ENCODE measurements around the gene GABRR3. TPM values are rescaled to one million over a fixed set of nuclear protein-coding genes. Genes with fewer than 3 reads are reported as not detected.

The GABRR3 gene
- total and polyA plus RNA-seq, 2 donors (not counting 1 experiment from before 2014, with no cell fraction given) = not detected

GRCh38 chr3:97993526-97993925, 41.6 kb downstream of the GABRR3 start:
- Histone ChIP-seq H2AFZ (ENCODE audit: low read length) (no peak overlapping the region), H3K9me3 (ENCODE audit: control insufficient read depth, insufficient read depth, low read depth, low read length) (no peaks in the 10 kb centered on the region), H3K4me1 (ENCODE audit: control insufficient read depth, extremely low read depth, insufficient read depth, low read length) (no peaks in the 10 kb centered on the region), H3K27me3 (ENCODE audit: control insufficient read depth, insufficient read depth, low read length) (peaks cover 3% of the 10 kb centered on the region), H3K4me3 (replicated peaks in 1 of 4; ENCODE audit: control extremely low read depth in 1 of 4, insufficient read depth in 1 of 4, low read depth in 3 of 4, low read length in 4 of 4) (no peak overlapping the region), H3K4me2 (ENCODE audit: extremely low read depth, insufficient read depth, low read length) (no peak overlapping the region), H4K20me1 (ENCODE audit: control insufficient read depth, extremely low read depth, insufficient read depth, low read length) (no peaks in the 10 kb centered on the region), H3K27ac (ENCODE audit: insufficient read depth, low read length) (no peak overlapping the region), H3K36me3 (ENCODE audit: control insufficient read depth, insufficient read depth, low read length) (no peaks in the 10 kb centered on the region), H3K79me2 (ENCODE audit: control insufficient read depth, insufficient read depth, low read length) (no peaks in the 10 kb centered on the region), H3K9ac (ENCODE audit: insufficient read depth, low read length) (no peak overlapping the region)
- TF ChIP-seq CTCF (conservative IDR thresholded peaks at IDR 0.05 in 1 of 2, IDR thresholded peaks at IDR 0.05 in 1 of 2; ENCODE audit: low read depth in 1 of 2, low read length in 2 of 2) = no peak
- no peak for DNase-seq (ENCODE audit: low read depth in 2 of 2)

DNA sequence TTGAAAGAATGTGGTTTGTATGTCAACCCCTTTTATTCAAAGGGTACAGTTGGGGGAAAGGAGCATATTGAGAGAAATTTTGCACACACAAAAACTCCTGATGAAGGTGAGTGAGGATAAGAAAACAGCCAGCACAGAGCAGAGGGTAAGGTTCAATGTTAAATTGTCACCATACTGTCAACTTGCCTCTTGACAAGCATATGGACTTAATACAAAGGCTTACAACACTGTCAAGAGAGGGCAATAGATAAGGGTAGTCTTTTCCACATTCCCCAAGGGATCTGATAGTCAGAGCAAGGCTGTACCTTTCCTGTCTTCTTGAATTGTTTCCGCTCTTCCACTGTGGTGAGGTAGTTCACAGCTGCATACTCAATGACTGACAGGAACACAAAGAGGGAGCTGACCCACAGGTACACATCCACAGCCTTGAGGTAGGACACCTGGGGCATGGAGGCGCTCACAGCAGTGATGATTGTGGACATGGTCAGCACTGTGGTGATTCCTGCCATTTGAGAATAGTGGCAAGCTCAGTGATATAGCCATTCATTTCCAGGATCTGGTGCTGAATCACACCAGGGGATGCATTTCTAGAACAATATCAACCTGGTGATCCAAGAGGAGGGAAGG, 42.5 kb downstream of the GABRR3 start:
- Histone ChIP-seq H3K9me3 (ENCODE audit: control insufficient read depth, insufficient read depth, low read depth, low read length) (no peaks in the 10 kb centered on the region), H3K36me3 (ENCODE audit: control insufficient read depth, insufficient read depth, low read length) (no peaks in the 10 kb centered on the region), H3K4me3 (replicated peaks in 1 of 4; ENCODE audit: control extremely low read depth in 1 of 4, insufficient read depth in 1 of 4, low read depth in 3 of 4, low read length in 4 of 4) (no peak overlapping the region), H2AFZ (ENCODE audit: low read length) (no peak overlapping the region), H3K4me2 (ENCODE audit: extremely low read depth, insufficient read depth, low read length) (no peak overlapping the region), H3K27ac (ENCODE audit: insufficient read depth, low read length) (no peak overlapping the region), H3K79me2 (ENCODE audit: control insufficient read depth, insufficient read depth, low read length) (no peaks in the 10 kb centered on the region), H4K20me1 (ENCODE audit: control insufficient read depth, extremely low read depth, insufficient read depth, low read length) (no peaks in the 10 kb centered on the region), H3K9ac (ENCODE audit: insufficient read depth, low read length) (no peak overlapping the region), H3K4me1 (ENCODE audit: control insufficient read depth, extremely low read depth, insufficient read depth, low read length) (no peaks in the 10 kb centered on the region), H3K27me3 (ENCODE audit: control insufficient read depth, insufficient read depth, low read length) (peaks cover 3% of the 10 kb centered on the region)
- no peak for TF ChIP-seq EZH2 (IDR thresholded peaks at IDR 0.05; ENCODE audit: low read length, missing control alignments)
- TF ChIP-seq CTCF (conservative IDR thresholded peaks at IDR 0.05 in 1 of 2, IDR thresholded peaks at IDR 0.05 in 1 of 2; ENCODE audit: low read depth in 1 of 2, low read length in 2 of 2) = no peak
- DNase-seq (ENCODE audit: low read depth in 2 of 2) = no peak

DNA sequence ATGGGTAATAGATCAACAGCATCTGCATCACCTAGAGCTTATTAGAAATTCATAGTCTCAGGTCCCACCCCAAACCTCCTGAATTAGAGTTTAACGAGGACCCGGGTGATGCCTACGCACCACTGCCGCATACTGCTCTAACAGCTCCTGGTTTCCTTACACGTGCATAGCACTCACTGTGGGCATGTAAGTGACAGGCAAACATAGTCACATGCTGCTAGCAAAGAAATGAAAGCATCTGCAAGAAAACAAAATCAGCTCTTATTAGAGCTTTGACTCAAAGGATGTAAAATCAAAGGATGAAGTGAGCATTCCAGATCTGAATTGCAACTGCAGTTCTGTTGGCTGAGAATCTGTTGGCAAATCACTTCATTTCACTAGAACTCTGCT, 43.8 kb downstream of the GABRR3 start:
- Histone ChIP-seq H3K36me3 (ENCODE audit: control insufficient read depth, insufficient read depth, low read length) (no peaks in the 10 kb centered on the region), H3K4me2 (ENCODE audit: extremely low read depth, insufficient read depth, low read length) (peak overlapping the region; percentile 29)

More for the DNA sequence above, 43.8 kb downstream of the GABRR3 start:
- Histone ChIP-seq H3K4me3 (replicated peaks in 1 of 4; ENCODE audit: control extremely low read depth in 1 of 4, insufficient read depth in 1 of 4, low read depth in 3 of 4, low read length in 4 of 4) (peak overlapping the region in 1 of 4 experiments; percentile 6), H3K27me3 (ENCODE audit: control insufficient read depth, insufficient read depth, low read length) (peaks cover 3% of the 10 kb centered on the region), H4K20me1 (ENCODE audit: control insufficient read depth, extremely low read depth, insufficient read depth, low read length) (no peaks in the 10 kb centered on the region), H3K4me1 (ENCODE audit: control insufficient read depth, extremely low read depth, insufficient read depth, low read length) (no peaks in the 10 kb centered on the region), H3K9me3 (ENCODE audit: control insufficient read depth, insufficient read depth, low read depth, low read length) (no peaks in the 10 kb centered on the region), H3K9ac (ENCODE audit: insufficient read depth, low read length) (no peak overlapping the region), H2AFZ (ENCODE audit: low read length) (peak overlapping the region; percentile 8), H3K79me2 (ENCODE audit: control insufficient read depth, insufficient read depth, low read length) (no peaks in the 10 kb centered on the region), H3K27ac (ENCODE audit: insufficient read depth, low read length) (no peak overlapping the region)
- DNase-seq (ENCODE audit: low read depth in 2 of 2) = no peak
- TF ChIP-seq EZH2 (IDR thresholded peaks at IDR 0.05; ENCODE audit: low read length, missing control alignments) = no peak
- TF ChIP-seq CTCF (conservative IDR thresholded peaks at IDR 0.05 in 1 of 2, IDR thresholded peaks at IDR 0.05 in 1 of 2; ENCODE audit: low read depth in 1 of 2, low read length in 2 of 2) = no peak
